Heart left ventricle (tissue), 13 donors: Measurements from ENCODE around the gene PSMF1.

Source experiments
- CTCF ChIP-seq, 12 donors: fragments of 200-600 bp; sonication (generic) in 4 of 12; IDR thresholded peaks; one replicate each; pipeline versions ENCODE4 v1.5.0 to v1.8.0; 2018 to 2022; ENCODE audit warnings: antibody characterized with exemption in 12 of 12, mild to moderate bottlenecking in 5 of 12
- POLR2A ChIP-seq, 2 donors: fragments of 450-650 bp; IDR thresholded peaks; one replicate each; pipeline ENCODE4 v1.6.1; 2017; ENCODE audit warnings: antibody characterized with exemption in 2 of 2, mild to moderate bottlenecking in 2 of 2, moderate library complexity in 2 of 2
- donor health status: ischemic (EF 13 %, LVEDD 7.1; RV severe dilation, severe dysfunction).
- donor health status: DM: no; HTN: yes; CAD: no.
- donor health status: DM: no; HTN: no; CAD: no.
- donor health status: ischemic (EF 25% LVEDD 6.9; RV normal size, moderate dysfunction).
- donor health status: ischemic (EF 25% LVEDD 5.7; RV mildly dilated, moderate dysfunction).
- donor health status: ischemic (EF 35%, LVEDD 5.7; RV mildly dilated, moderate dysfunction).
- donor health status: nonischemic (EF 11% LVEDD 7.7; RV severe dilation, severe dysfunction).
- donor health status: DM: yes; HTN: yes; CAD: no.
- donor health status: PGD.
- donor health status: ischemic (EF 29% LVEDD 5.4; RV normal size, mild dysfunction).
- donor health status: nonischemic (EF 23%, LVEDD 6.1; RV moderate dilation, normal function).

DNA sequence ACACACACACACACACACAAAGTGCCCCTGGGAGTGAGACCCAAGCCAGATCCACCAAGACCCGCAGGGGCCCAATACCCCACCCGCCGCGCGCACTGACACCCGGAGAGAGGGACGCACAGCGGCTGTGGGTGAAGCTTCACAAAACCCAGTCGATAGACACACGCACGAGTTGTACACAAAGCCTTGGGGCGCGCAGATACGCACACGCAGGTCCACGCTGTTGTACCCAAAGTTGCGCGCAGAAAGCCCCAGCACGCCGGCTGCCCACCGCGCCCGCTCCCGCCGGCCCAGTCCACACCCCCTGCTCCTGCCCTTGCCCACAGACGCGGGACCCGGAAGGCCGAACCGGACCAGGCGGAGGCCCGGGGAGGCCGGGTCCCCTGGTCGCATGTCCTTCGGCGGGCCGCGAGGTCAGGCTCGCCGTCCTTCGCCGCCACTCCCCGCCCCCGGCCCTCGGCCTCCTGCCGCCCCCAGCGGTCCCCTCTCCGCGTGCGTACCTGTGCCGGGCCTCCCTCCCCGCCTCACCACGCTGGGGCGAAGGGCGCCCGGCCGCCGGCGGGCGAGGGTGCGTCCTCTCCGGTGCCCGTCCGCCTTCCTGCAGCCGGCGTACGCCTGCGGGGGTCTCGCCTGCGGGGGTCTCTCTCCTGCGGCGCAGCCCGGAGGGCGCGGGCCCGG lies 66.4 kb downstream of the PSMF1 start, which contains the start of gene TMEM74B:
- TF ChIP-seq CTCF (IDR thresholded peaks at IDR 0.05): no peak
- no peak for TF ChIP-seq POLR2A (IDR thresholded peaks at IDR 0.05)
